ENCODE results near the gene PRPF31.

DNA sequence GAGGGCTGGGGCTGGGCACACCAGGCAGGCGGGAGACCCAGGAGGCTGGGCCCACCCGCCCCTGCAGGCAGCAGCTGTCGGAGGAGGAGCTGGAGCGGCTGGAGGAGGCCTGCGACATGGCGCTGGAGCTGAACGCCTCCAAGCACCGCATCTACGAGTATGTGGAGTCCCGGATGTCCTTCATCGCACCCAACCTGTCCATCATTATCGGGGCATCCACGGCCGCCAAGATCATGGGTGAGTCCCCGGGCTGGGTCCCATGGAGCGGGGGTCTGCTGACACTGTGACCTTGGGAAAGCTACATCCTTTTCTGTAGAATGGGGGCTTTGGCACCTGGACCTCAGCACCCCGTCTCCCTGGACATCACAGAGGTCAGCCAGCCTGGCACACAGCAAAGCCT is 8.1 kb downstream of the PRPF31 start:
- TF ChIP-seq SUZ12 (IDR thresholded peaks at IDR 0.05; ENCODE audit: extremely low read depth, insufficient read depth, insufficient read length) = no peak
- TF ChIP-seq ZNF274 (IDR thresholded peaks at IDR 0.05; ENCODE audit: low read depth, low read length) = no peak
- TF ChIP-seq YY1 (IDR thresholded peaks at IDR 0.05; ENCODE audit: insufficient read depth, insufficient read length) = no peak
